A673 (cell line): Measurements from ENCODE around the gene SLC38A1. TPM values are rescaled to one million over a fixed set of nuclear protein-coding genes. Genes with fewer than 3 reads are reported as not detected.

Experiments used
- BruUV-seq: library from RNA; stranded (reverse); fragments of 400-500 nt; replicated peaks from 2 replicates; lab custom pipeline; 2021; lab: Mats Ljungman, UMichigan
- CTCF ChIA-PET: fragments of 300-600 bp; sonication (Branson Sonifier 250); formaldehyde crosslinking; loops from one replicate; lab custom pipeline; 2022; ENCODE audit warnings: antibody characterized with exemption; lab: Charles Lee
- POLR2A ChIA-PET: fragments of 300-600 bp; sonication (Branson Sonifier 250); formaldehyde crosslinking; loops from one replicate; lab custom pipeline; 2022; ENCODE audit warnings: antibody characterized with exemption; ENCODE audit not compliant: low non-redundant PET; lab: Charles Lee
- DNase-seq: peaks from one replicate; pipeline ENCODE4 v3.0.0-alpha.2; 2015; ENCODE audit warnings: low spot score
- H3K27ac ChIP-seq: fragments of 200-600 bp; sonication (generic); 2 replicates; pipeline ENCODE4 v1.5.1; 2016; ENCODE audit warnings: mixed run types, low read depth, mild to moderate bottlenecking, mixed read lengths, antibody characterized with exemption, low read length; ENCODE audit not compliant: poor library complexity, severe bottlenecking
- H3K27me3 ChIP-seq: fragments of 200-600 bp; sonication (generic); replicated peaks from 2 replicates; pipeline ENCODE4 v1.6.1; 2017; ENCODE audit warnings: mixed run types, low read depth, mild to moderate bottlenecking, mixed read lengths, antibody characterized with exemption, low read length; ENCODE audit not compliant: insufficient read depth, poor library complexity
- H3K36me3 ChIP-seq: fragments of 200-600 bp; sonication (generic); 2 replicates; pipeline ENCODE4 v1.6.1; 2016; ENCODE audit warnings: mixed run types, mild to moderate bottlenecking, mixed read lengths, antibody characterized with exemption, low read length; ENCODE audit not compliant: insufficient read depth, poor library complexity, severe bottlenecking
- H3K4me1 ChIP-seq: fragments of 200-600 bp; sonication (generic); 2 replicates; pipeline ENCODE4 v1.6.1; 2017; ENCODE audit warnings: mixed run types, mild to moderate bottlenecking, mixed read lengths, antibody characterized with exemption, low read length; ENCODE audit not compliant: insufficient read depth, poor library complexity, severe bottlenecking
- H3K4me3 ChIP-seq: fragments of 200-600 bp; sonication (generic); 2 replicates; pipeline ENCODE4 v1.5.1; 2016; ENCODE audit warnings: low read depth, mixed run types, mild to moderate bottlenecking, mixed read lengths, low read length; ENCODE audit not compliant: poor library complexity, severe bottlenecking
- H3K9me3 ChIP-seq: fragments of 200-600 bp; sonication (generic); 2 replicates; pipeline ENCODE4 v1.6.1; 2016; ENCODE audit warnings: mixed run types, low read depth, mild to moderate bottlenecking, mixed read lengths, antibody characterized with exemption, low read length; ENCODE audit not compliant: poor library complexity, severe bottlenecking
- CTCF ChIP-seq: fragments of 300-800, 200-600 bp; sonication (generic); conservative IDR thresholded peaks from 2 replicates; pipeline ENCODE4 v1.5.1; 2017; ENCODE audit warnings: low read depth, mild to moderate bottlenecking, antibody characterized with exemption, low read length, moderate library complexity, mixed read lengths
- EZH2 ChIP-seq: fragments of 200-600 bp; sonication (generic); IDR thresholded peaks from 2 replicates; pipeline ENCODE4 v1.6.1; 2017; ENCODE audit warnings: borderline replicate concordance, low read depth, mild to moderate bottlenecking, mixed read lengths, antibody characterized with exemption, low read length; ENCODE audit not compliant: poor library complexity, severe bottlenecking
- intact Hi-C: fragments of 100-400 bp; cut with micrococcal nuclease; formaldehyde crosslinking; loops from one replicate; pipeline ENCODE4 v1.10.0; 2022; ENCODE audit not compliant: unreplicated experiment
- total RNA-seq: library from RNA; stranded (reverse); gene quantifications from 2 replicates; pipeline ENCODE4 v1.2.3, GENCODE V29; 2021

SLC38A1 gene
- total RNA-seq, 1 experiment from 2014 or later: 78.9 TPM

- intact Hi-C loops: no loop called here
- Histone ChIP-seq H3K4me3 (no peak overlapping the region), H3K4me1 (no peaks in the 10 kb centered on the region), H3K36me3 (no peaks in the 10 kb centered on the region), H3K27me3 (no peaks in the 10 kb centered on the region), H3K27ac (no peak overlapping the region), H3K9me3 (peaks cover 9% of the 10 kb centered on the region)
- DNase-seq: no peak
- CTCF ChIA-PET: no interaction called here
- no peak for TF ChIP-seq CTCF
- no peak for TF ChIP-seq EZH2
- POLR2A ChIA-PET: no interaction called here
- no TSS peak for BruUV-seq
Observed at GRCh38 chr12:46282829-46283228, 14.0 kb upstream of the SLC38A1 start.

GRCh38 chr12:46276756-46277155 lies 7.9 kb upstream of the SLC38A1 start:
- TF ChIP-seq CTCF: no peak
- no peak for TF ChIP-seq EZH2
- CTCF ChIA-PET: no interaction called here
- BruUV-seq: no TSS peak

GRCh38 chr12:46271863-46272262 lies 3.0 kb upstream of the SLC38A1 start:
- no peak overlapping the region for H3K27ac ChIP-seq
- H3K9me3 ChIP-seq: no peaks in the 10 kb centered on the region
- BruUV-seq: no TSS peak
- intact Hi-C loops: no loop called here
- no peaks in the 10 kb centered on the region for H3K36me3 ChIP-seq
- no peaks in the 10 kb centered on the region for H3K27me3 ChIP-seq
- no peak for DNase-seq
- H3K4me3 ChIP-seq: no peak overlapping the region
- ChIA-PET POLR2A (no interaction called here), CTCF (no interaction called here)
- TF ChIP-seq EZH2: no peak
- TF ChIP-seq CTCF: no peak
- H3K4me1 ChIP-seq: peaks cover 8% of the 10 kb centered on the region

More at GRCh38 chr12:46276756-46277155, 7.9 kb upstream of the SLC38A1 start:
- intact Hi-C loops: no loop called here
- Histone ChIP-seq H3K27me3 (no peaks in the 10 kb centered on the region), H3K4me1 (no peaks in the 10 kb centered on the region), H3K36me3 (no peaks in the 10 kb centered on the region), H3K9me3 (no peaks in the 10 kb centered on the region), H3K4me3 (no peak overlapping the region), H3K27ac (no peak overlapping the region)
- POLR2A ChIA-PET: no interaction called here
- no peak for DNase-seq
